ENCODE data around the gene EYS.
"Not testable (repeated sequence)": the region's sequence is repeated elsewhere in the genome, so short reads cannot be mapped to it uniquely, and the experiment has no call there.

Gene EYS

GRCh38 chr6:63739094-63739687, 1967.8 kb downstream of the EYS start:
- no peak overlapping the region for H3K9ac ChIP-seq (ENCODE audit: insufficient read length)
- H3K36me3 ChIP-seq (ENCODE audit: insufficient read depth, low read length) = no peaks in the 10 kb centered on the region
- H3K27ac ChIP-seq = no peak overlapping the region
- TF ChIP-seq POLR2AphosphoS5 (IDR thresholded peaks at IDR 0.05; ENCODE audit: borderline replicate concordance, low read depth, low read length) = no peak
- no peak for TF ChIP-seq EZH2 (IDR thresholded peaks at IDR 0.05)
- no peak for TF ChIP-seq FOXP2 (optimal IDR thresholded peaks at IDR 0.05; ENCODE audit: control extremely low read depth, extremely low read length, insufficient read depth)
- H3K9me3 ChIP-seq (ENCODE audit: low read depth, low read length) = no peaks in the 10 kb centered on the region
- no peak overlapping the region for H3K4me3 ChIP-seq
- DNase-seq (ENCODE audit: low read depth, low spot score) = no peak

GRCh38 chr6:63738190-63738589, 1968.8 kb downstream of the EYS start:
- H3K36me3 ChIP-seq (ENCODE audit: insufficient read depth, low read length); DNase-seq (ENCODE audit: low read depth, low spot score); H3K9ac ChIP-seq (ENCODE audit: insufficient read length); H3K27ac ChIP-seq; H3K9me3 ChIP-seq (ENCODE audit: low read depth, low read length); H3K4me3 ChIP-seq: not testable (repeated sequence)

GRCh38 chr6:63734923-63735322, 1972.1 kb downstream of the EYS start:
- no peak overlapping the region for H3K27ac ChIP-seq
- no peak overlapping the region for H3K4me3 ChIP-seq
- H3K36me3 ChIP-seq (ENCODE audit: insufficient read depth, low read length) = no peaks in the 10 kb centered on the region
- no peaks in the 10 kb centered on the region for H3K9me3 ChIP-seq (ENCODE audit: low read depth, low read length)
- no peak overlapping the region for H3K9ac ChIP-seq (ENCODE audit: insufficient read length)
- TF ChIP-seq EZH2 (IDR thresholded peaks at IDR 0.05) = no peak
- no peak for DNase-seq (ENCODE audit: low read depth, low spot score)

GRCh38 chr6:63732336-63732735, 1974.7 kb downstream of the EYS start:
- H3K9me3 ChIP-seq (ENCODE audit: low read depth, low read length) = no peaks in the 10 kb centered on the region

GRCh38 chr6:63731930-63732329, 1975.1 kb downstream of the EYS start:
- Histone ChIP-seq H3K9me3 (ENCODE audit: low read depth, low read length) (no peaks in the 10 kb centered on the region), H3K27ac (no peak overlapping the region), H3K4me3 (no peak overlapping the region), H3K9ac (ENCODE audit: insufficient read length) (no peak overlapping the region), H3K36me3 (ENCODE audit: insufficient read depth, low read length) (no peaks in the 10 kb centered on the region)
- DNase-seq (ENCODE audit: low read depth, low spot score) = no peak
- TF ChIP-seq FOXP2 (optimal IDR thresholded peaks at IDR 0.05; ENCODE audit: control extremely low read depth, extremely low read length, insufficient read depth) (no peak), POLR2AphosphoS5 (IDR thresholded peaks at IDR 0.05; ENCODE audit: borderline replicate concordance, low read depth, low read length) (no peak), EZH2 (IDR thresholded peaks at IDR 0.05) (no peak)

More at GRCh38 chr6:63732336-63732735, 1974.7 kb downstream of the EYS start:
- Histone ChIP-seq H3K4me3 (no peak overlapping the region), H3K36me3 (ENCODE audit: insufficient read depth, low read length) (no peaks in the 10 kb centered on the region), H3K9ac (ENCODE audit: insufficient read length) (no peak overlapping the region), H3K27ac (no peak overlapping the region)
- TF ChIP-seq EZH2 (IDR thresholded peaks at IDR 0.05) = no peak
- no peak for TF ChIP-seq POLR2AphosphoS5 (IDR thresholded peaks at IDR 0.05; ENCODE audit: borderline replicate concordance, low read depth, low read length)
- no peak for TF ChIP-seq FOXP2 (optimal IDR thresholded peaks at IDR 0.05; ENCODE audit: control extremely low read depth, extremely low read length, insufficient read depth)
- no peak for DNase-seq (ENCODE audit: low read depth, low spot score)

GRCh38 chr6:63730311-63730710, 1976.7 kb downstream of the EYS start:
- H3K9ac ChIP-seq (ENCODE audit: insufficient read length) = no peak overlapping the region
- no peak for DNase-seq (ENCODE audit: low read depth, low spot score)
- no peak overlapping the region for H3K4me3 ChIP-seq
- H3K36me3 ChIP-seq (ENCODE audit: insufficient read depth, low read length) = no peaks in the 10 kb centered on the region
- H3K27ac ChIP-seq = no peak overlapping the region
- TF ChIP-seq FOXP2 (optimal IDR thresholded peaks at IDR 0.05; ENCODE audit: control extremely low read depth, extremely low read length, insufficient read depth) (no peak), EZH2 (IDR thresholded peaks at IDR 0.05) (no peak), POLR2AphosphoS5 (IDR thresholded peaks at IDR 0.05; ENCODE audit: borderline replicate concordance, low read depth, low read length) (no peak)
- no peaks in the 10 kb centered on the region for H3K9me3 ChIP-seq (ENCODE audit: low read depth, low read length)

DNA sequence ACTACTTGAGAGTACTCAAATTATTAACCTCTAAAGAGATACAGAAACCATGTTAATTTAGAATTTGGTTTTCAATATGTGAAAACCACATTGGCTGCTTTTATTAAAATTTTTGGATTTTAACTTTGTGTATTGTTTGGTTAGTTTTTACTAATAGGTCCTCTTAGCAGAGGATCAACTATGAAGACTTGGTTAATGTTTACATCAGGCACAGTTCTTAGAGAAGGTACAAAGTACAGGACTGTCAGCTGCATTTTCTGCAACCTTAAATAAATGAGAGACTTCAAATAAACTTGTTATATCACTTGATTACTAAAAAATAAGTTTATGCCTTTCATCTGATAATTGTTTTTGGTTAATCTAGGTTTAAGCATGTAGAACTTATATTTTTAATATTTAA, 1982.3 kb downstream of the EYS start:
- H3K36me3 ChIP-seq (ENCODE audit: insufficient read depth, low read length) = no peaks in the 10 kb centered on the region
- no peak for DNase-seq (ENCODE audit: low read depth, low spot score)
- no peaks in the 10 kb centered on the region for H3K9me3 ChIP-seq (ENCODE audit: low read depth, low read length)
- no peak overlapping the region for H3K4me3 ChIP-seq
- H3K27ac ChIP-seq = no peak overlapping the region
- no peak overlapping the region for H3K9ac ChIP-seq (ENCODE audit: insufficient read length)
- TF ChIP-seq EZH2 (IDR thresholded peaks at IDR 0.05) (no peak), FOXP2 (optimal IDR thresholded peaks at IDR 0.05; ENCODE audit: control extremely low read depth, extremely low read length, insufficient read depth) (no peak), POLR2AphosphoS5 (IDR thresholded peaks at IDR 0.05; ENCODE audit: borderline replicate concordance, low read depth, low read length) (no peak)

DNA sequence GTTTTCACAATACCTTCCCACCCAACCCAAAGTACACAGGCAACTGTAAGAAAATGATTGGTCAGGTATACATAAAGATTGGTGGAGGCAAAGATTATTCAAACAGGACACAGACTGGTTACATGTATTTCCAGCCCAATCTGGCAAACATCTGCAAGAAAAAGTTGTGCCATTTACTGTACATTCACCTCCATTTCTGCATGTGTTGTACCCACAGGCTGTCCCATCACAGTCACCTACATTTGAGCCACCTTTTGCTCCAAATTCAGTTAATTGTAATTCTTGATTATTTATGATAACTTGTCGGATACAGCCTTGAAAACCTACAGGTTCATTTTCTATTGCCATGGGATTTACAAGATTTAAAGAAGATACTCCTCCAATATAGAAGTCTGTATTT, 1985.8 kb downstream of the EYS start:
- H3K9ac ChIP-seq (ENCODE audit: insufficient read length) = no peak overlapping the region
- H3K4me3 ChIP-seq = no peak overlapping the region
- no peak for DNase-seq (ENCODE audit: low read depth, low spot score)
- H3K9me3 ChIP-seq (ENCODE audit: low read depth, low read length) = no peaks in the 10 kb centered on the region
- no peak for TF ChIP-seq POLR2AphosphoS5 (IDR thresholded peaks at IDR 0.05; ENCODE audit: borderline replicate concordance, low read depth, low read length)
- TF ChIP-seq EZH2 (IDR thresholded peaks at IDR 0.05) = no peak
- no peak for TF ChIP-seq FOXP2 (optimal IDR thresholded peaks at IDR 0.05; ENCODE audit: control extremely low read depth, extremely low read length, insufficient read depth)
- H3K27ac ChIP-seq = no peak overlapping the region
- no peaks in the 10 kb centered on the region for H3K36me3 ChIP-seq (ENCODE audit: insufficient read depth, low read length)

DNA sequence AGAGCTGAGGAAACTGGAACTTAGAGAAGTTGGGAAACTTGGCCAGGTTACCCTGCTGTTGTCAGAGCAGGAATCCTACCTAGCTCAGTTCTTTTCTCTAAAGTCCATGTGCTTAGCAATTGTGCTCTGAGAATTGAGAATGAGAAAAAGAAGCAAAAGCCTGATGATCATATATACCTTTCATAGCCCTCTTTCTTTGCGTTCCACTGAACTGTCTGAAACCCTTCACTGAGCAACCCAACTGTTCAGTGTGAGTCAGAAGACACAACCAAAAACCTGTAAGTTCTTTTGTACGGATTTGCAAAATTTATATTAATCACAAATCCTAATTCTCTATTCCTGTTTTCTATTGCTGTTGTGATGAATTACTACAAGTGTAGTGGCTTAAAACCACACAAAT, 1990.9 kb downstream of the EYS start:
- Histone ChIP-seq H3K9ac (ENCODE audit: insufficient read length) (no peak overlapping the region), H3K36me3 (ENCODE audit: insufficient read depth, low read length) (peaks cover 24% of the 10 kb centered on the region), H3K9me3 (ENCODE audit: low read depth, low read length) (no peaks in the 10 kb centered on the region), H3K27ac (no peak overlapping the region), H3K4me3 (no peak overlapping the region)
- TF ChIP-seq FOXP2 (optimal IDR thresholded peaks at IDR 0.05; ENCODE audit: control extremely low read depth, extremely low read length, insufficient read depth) (no peak), POLR2AphosphoS5 (IDR thresholded peaks at IDR 0.05; ENCODE audit: borderline replicate concordance, low read depth, low read length) (no peak), EZH2 (IDR thresholded peaks at IDR 0.05) (no peak)
- no peak for DNase-seq (ENCODE audit: low read depth, low spot score)

Data from SK-N-MC (cell line).